ENCODE data around the gene CIDEB.

Gene CIDEB

GRCh38 chr14:24286996-24287395 lies 20.8 kb downstream of the CIDEB start:
- no peak for DNase-seq

GRCh38 chr14:24285351-24285750 lies 22.4 kb downstream of the CIDEB start:
- no peak for DNase-seq

- DNase-seq: no peak
These were observed 23.2 kb downstream of the CIDEB start for GRCh38 chr14:24284501-24285035.

- DNase-seq: no peak
These were observed 23.8 kb downstream of the CIDEB start for GRCh38 chr14:24283796-24284460.

GRCh38 chr14:24282736-24283135 lies 25.0 kb downstream of the CIDEB start:
- DNase-seq: no peak

- DNase-seq: no peak
These were observed 26.1 kb downstream of the CIDEB start for GRCh38 chr14:24281636-24282035.

- DNase-seq: no peak
These were observed 26.8 kb downstream of the CIDEB start for GRCh38 chr14:24280797-24281460.

GRCh38 chr14:24279301-24280186 lies 28.2 kb downstream of the CIDEB start:
- DNase-seq: peak; percentile 61

GRCh38 chr14:24278424-24278823 lies 29.4 kb downstream of the CIDEB start:
- DNase-seq: no peak

- peak; percentile 25 for DNase-seq
These were observed 30.0 kb downstream of the CIDEB start for GRCh38 chr14:24277606-24278321.

- no peak for DNase-seq
These were observed 30.7 kb downstream of the CIDEB start for GRCh38 chr14:24277071-24277470.

GRCh38 chr14:24274101-24274543 lies 33.7 kb downstream of the CIDEB start:
- peak; percentile 56 for DNase-seq

GRCh38 chr14:24273422-24273998 lies 34.3 kb downstream of the CIDEB start:
- DNase-seq: no peak

- DNase-seq: no peak
These were observed 35.3 kb downstream of the CIDEB start for GRCh38 chr14:24272467-24272866.

- no peak for DNase-seq
These were observed 35.9 kb downstream of the CIDEB start for GRCh38 chr14:24271834-24272263.

- peak; percentile 91 for DNase-seq
These were observed 36.5 kb downstream of the CIDEB start, which contains the start of gene RABGGTA for GRCh38 chr14:24271134-24271833. Gene RABGGTA (minus strand): TSS chr14:24271597. CDS start chr14:24271115, 482 bp downstream.

GRCh38 chr14:24270537-24271133 lies 37.1 kb downstream of the CIDEB start:
- no peak for DNase-seq

GRCh38 chr14:24269910-24270536 lies 37.8 kb downstream of the CIDEB start:
- DNase-seq: no peak

- no peak for DNase-seq
These were observed 38.4 kb downstream of the CIDEB start for GRCh38 chr14:24269368-24269767.

- DNase-seq: no peak
These were observed 39.6 kb downstream of the CIDEB start for GRCh38 chr14:24268225-24268624.
